T-helper 2 cell treated with Interferon-gamma antibody and Interleukin-4, amounts not matched to agents 5 μg/mL and 100 μg/mL, for 36 hours (primary cell): ENCODE results near the gene PLEKHG3.

Experiments used
- DNase-seq: peaks from one replicate; pipeline ENCODE4 v3.0.0; 2021; ENCODE audit warnings: low spot score
- H3K27ac Mint-ChIP-seq: one replicate; pipeline ENCODE4 v1.8.0; 2021; ENCODE audit warnings: mild to moderate bottlenecking, mixed read lengths
- H3K27me3 Mint-ChIP-seq: one replicate; pipeline ENCODE4 v1.8.0; 2021; ENCODE audit warnings: low read depth, mixed read lengths
- H3K36me3 Mint-ChIP-seq: one replicate; pipeline ENCODE4 v1.8.0; 2021; ENCODE audit warnings: low read depth, mixed read lengths
- H3K4me1 Mint-ChIP-seq: one replicate; pipeline ENCODE4 v1.8.0; 2021; ENCODE audit warnings: low read depth, mixed read lengths
- H3K4me3 Mint-ChIP-seq: one replicate; pipeline ENCODE4 v1.8.0; 2022; ENCODE audit warnings: mild to moderate bottlenecking, moderate library complexity, mixed read lengths
- H3K9me3 Mint-ChIP-seq: one replicate; pipeline ENCODE4 v1.8.0; 2021; ENCODE audit warnings: mixed read lengths

The PLEKHG3 gene

GRCh38 chr14:64767215-64767964 is 63.2 kb downstream of the PLEKHG3 start:
- Mint-ChIP-seq H3K27me3 (no peaks in the 10 kb centered on the region), H3K27ac (no peak overlapping the region), H3K4me1 (peaks cover 14% of the 10 kb centered on the region), H3K9me3 (no peaks in the 10 kb centered on the region), H3K4me3 (no peak overlapping the region), H3K36me3 (no peaks in the 10 kb centered on the region)
- no peak for DNase-seq

- H3K27me3 Mint-ChIP-seq, result no peaks in the 10 kb centered on the region
- H3K9me3 Mint-ChIP-seq, result no peaks in the 10 kb centered on the region
- no peak overlapping the region for H3K27ac Mint-ChIP-seq
- no peak for DNase-seq
- H3K4me3 Mint-ChIP-seq, result no peak overlapping the region
- peaks cover 14% of the 10 kb centered on the region for H3K4me1 Mint-ChIP-seq
- H3K36me3 Mint-ChIP-seq, result no peaks in the 10 kb centered on the region
These were observed 64.3 kb downstream of the PLEKHG3 start for GRCh38 chr14:64768401-64769095.

GRCh38 chr14:64769096-64770020 is 65.1 kb downstream of the PLEKHG3 start:
- Mint-ChIP-seq H3K9me3 (no peaks in the 10 kb centered on the region), H3K27me3 (no peaks in the 10 kb centered on the region), H3K4me3 (no peak overlapping the region), H3K27ac (no peak overlapping the region), H3K4me1 (peaks cover 10% of the 10 kb centered on the region), H3K36me3 (no peaks in the 10 kb centered on the region)
- no peak for DNase-seq

DNA sequence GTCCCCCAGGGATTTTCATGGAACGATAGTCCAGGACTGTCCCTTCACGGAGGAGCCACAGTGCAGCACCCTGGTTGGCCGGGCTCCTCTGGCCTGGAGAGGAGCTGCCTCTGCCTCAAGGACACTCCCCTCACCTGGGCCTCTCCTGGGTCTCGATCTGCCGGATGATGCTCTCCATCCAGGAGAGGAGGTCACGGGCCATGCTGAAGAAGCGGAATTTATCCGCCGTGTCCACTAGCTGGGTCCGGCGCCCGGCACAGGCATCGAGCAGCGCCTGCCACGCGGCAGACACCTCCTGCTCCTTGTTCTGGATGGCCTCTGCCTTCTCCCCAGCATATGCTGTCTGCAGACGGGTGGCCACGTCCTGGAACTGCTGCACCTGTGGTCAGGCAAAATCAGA is 66.5 kb downstream of the PLEKHG3 start:
- Mint-ChIP-seq H3K4me1 (peaks cover 7% of the 10 kb centered on the region), H3K4me3 (no peak overlapping the region), H3K27me3 (no peaks in the 10 kb centered on the region), H3K9me3 (no peaks in the 10 kb centered on the region), H3K27ac (no peak overlapping the region), H3K36me3 (no peaks in the 10 kb centered on the region)
- no peak for DNase-seq

DNA sequence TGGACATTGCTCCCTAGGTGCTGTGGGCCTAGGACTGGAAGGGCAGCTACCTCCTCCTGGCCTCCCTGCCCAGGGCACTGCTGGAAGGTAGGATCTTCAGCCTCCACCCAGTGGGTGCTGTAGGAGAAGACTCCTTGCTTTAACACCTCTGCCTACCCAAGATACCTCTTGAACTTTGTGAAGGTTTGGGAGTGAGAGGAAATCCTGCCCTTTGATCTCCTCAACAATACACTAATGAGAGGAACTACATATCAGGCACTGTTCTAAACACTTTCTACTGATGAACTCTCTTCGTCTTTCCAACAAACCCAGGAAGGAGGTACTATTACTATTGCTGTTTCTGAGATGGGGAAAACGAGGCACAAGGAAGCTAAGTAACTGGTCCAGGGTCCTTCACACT is 66.9 kb downstream of the PLEKHG3 start:
- no peak for DNase-seq
- no peak overlapping the region for H3K4me3 Mint-ChIP-seq
- no peaks in the 10 kb centered on the region for H3K9me3 Mint-ChIP-seq

GRCh38 chr14:64772397-64772950 is 68.2 kb downstream of the PLEKHG3 start:
- Mint-ChIP-seq H3K4me1 (peaks cover 3% of the 10 kb centered on the region), H3K4me3 (no peak overlapping the region), H3K36me3 (no peaks in the 10 kb centered on the region), H3K9me3 (no peaks in the 10 kb centered on the region), H3K27ac (no peak overlapping the region), H3K27me3 (no peaks in the 10 kb centered on the region)
- no peak for DNase-seq

More for the DNA sequence above, 66.9 kb downstream of the PLEKHG3 start:
- Mint-ChIP-seq H3K36me3 (no peaks in the 10 kb centered on the region), H3K27me3 (no peaks in the 10 kb centered on the region), H3K4me1 (peaks cover 3% of the 10 kb centered on the region), H3K27ac (no peak overlapping the region)

DNA sequence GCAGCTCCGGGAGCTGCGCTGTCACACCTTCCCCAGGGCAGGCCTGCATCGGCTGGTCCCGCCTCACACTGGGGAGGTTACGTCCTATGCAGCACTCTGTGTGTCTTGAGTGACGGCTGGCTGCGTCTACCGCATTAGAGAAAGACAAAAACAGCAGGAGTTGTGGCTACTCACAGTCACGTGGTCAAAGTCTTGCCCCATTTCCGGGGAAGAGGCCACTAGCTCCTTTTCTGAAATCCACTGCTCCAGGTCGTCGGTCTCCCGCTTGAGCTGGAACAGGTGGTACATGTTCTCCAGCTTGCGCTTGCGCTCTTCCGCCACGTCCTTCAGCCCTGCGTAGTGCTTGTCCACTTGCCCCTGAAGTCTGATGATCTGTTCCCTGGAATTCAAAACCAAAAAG is 68.8 kb downstream of the PLEKHG3 start:
- H3K4me1 Mint-ChIP-seq, result peaks cover 3% of the 10 kb centered on the region
- no peaks in the 10 kb centered on the region for H3K36me3 Mint-ChIP-seq
- DNase-seq, result no peak
- H3K27me3 Mint-ChIP-seq, result no peaks in the 10 kb centered on the region
- H3K9me3 Mint-ChIP-seq, result no peaks in the 10 kb centered on the region
- H3K27ac Mint-ChIP-seq, result no peak overlapping the region
- no peak overlapping the region for H3K4me3 Mint-ChIP-seq

DNA sequence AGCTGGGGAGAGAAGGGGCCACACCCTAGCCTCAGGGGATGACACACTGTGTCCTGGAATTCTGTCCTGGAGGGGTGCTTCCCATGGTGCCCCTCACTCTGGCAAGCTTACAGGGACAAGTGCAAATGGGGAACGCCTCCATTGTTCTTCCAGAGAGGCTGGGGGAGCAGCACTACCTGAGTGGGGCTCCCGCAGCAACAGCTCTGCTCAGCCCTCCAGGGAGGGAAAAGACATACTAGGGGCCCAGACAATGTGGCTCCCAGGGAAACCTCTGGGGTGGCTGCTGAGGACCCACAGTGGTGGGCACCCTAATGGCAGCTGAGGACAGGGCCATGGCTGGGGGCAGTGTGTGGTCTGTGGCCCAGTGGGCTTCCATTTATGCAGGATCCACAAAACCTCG is 69.4 kb downstream of the PLEKHG3 start:
- H3K4me3 Mint-ChIP-seq, result no peak overlapping the region
- no peak for DNase-seq
- H3K27ac Mint-ChIP-seq, result no peak overlapping the region
- H3K4me1 Mint-ChIP-seq, result peaks cover 3% of the 10 kb centered on the region
- H3K9me3 Mint-ChIP-seq, result no peaks in the 10 kb centered on the region
- no peaks in the 10 kb centered on the region for H3K27me3 Mint-ChIP-seq
- no peaks in the 10 kb centered on the region for H3K36me3 Mint-ChIP-seq

DNA sequence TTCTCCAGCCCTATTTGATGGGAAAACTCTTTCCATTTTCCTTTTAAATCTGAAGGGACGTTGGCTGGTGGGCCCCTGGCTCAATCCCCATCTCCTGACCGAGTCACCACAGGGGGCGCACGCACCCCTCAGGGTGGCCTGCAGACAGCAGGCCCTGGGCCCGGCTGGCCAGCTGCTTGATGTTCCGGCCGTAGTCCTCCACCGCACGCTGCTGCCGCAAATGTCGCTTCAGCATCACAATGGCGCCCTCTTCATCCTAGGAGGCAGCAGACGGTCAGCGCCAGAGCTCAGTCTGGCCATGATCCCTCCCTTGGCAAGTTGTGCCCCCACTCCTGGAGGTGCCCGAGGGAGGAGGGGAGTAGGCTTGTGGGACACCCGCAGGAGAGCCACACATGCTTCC is 70.0 kb downstream of the PLEKHG3 start:
- no peak overlapping the region for H3K27ac Mint-ChIP-seq

DNA sequence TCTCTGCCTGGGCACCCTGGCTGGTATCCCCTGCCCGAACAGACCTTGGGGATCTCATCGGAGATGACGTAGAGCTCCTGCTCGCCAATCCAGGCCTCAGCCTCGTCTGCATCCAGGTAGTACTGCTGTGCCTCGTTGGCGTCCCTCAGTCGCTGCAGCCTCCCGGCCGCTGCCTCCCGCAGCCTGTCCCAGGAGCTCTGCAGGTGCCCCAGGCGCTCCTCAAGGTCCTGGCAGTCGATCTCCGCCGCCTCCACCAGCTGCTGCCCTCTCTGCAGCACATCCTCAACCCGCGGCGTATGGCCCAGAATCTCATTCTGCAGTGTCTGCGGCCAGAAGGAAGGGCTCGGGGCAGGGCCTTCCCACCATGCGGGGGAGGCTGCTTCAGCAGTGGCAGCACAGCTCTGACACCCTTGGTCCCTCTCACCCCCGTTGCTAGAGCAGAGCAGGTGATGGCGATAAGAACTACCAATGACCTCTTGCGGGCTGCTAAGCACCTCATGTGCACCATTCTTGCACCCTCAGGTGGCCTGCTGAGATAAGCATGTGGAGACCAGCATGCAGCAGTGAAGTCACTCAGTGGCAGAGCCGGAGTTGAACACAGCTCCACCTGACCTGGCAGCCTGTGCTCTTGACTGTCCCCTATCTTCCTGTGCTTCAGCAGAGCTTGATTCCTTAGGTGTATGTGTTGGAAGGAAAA is 71.0 kb downstream of the PLEKHG3 start:
- H3K27me3 Mint-ChIP-seq, result no peaks in the 10 kb centered on the region
- no peak for DNase-seq
- H3K36me3 Mint-ChIP-seq, result no peaks in the 10 kb centered on the region
- H3K4me1 Mint-ChIP-seq, result peaks cover 3% of the 10 kb centered on the region
- H3K27ac Mint-ChIP-seq, result no peak overlapping the region
- H3K4me3 Mint-ChIP-seq, result no peak overlapping the region
- H3K9me3 Mint-ChIP-seq, result no peaks in the 10 kb centered on the region

More for the DNA sequence above, 70.0 kb downstream of the PLEKHG3 start:
- H3K27me3 Mint-ChIP-seq, result no peaks in the 10 kb centered on the region
- no peaks in the 10 kb centered on the region for H3K9me3 Mint-ChIP-seq
- DNase-seq, result no peak
- no peak overlapping the region for H3K4me3 Mint-ChIP-seq
- no peaks in the 10 kb centered on the region for H3K36me3 Mint-ChIP-seq
- peaks cover 3% of the 10 kb centered on the region for H3K4me1 Mint-ChIP-seq

GRCh38 chr14:64777461-64777860 is 73.2 kb downstream of the PLEKHG3 start:
- Mint-ChIP-seq H3K36me3 (no peaks in the 10 kb centered on the region), H3K27ac (no peak overlapping the region), H3K27me3 (peaks cover 4% of the 10 kb centered on the region), H3K4me1 (no peaks in the 10 kb centered on the region), H3K9me3 (no peaks in the 10 kb centered on the region), H3K4me3 (no peak overlapping the region)
- DNase-seq, result no peak

DNA sequence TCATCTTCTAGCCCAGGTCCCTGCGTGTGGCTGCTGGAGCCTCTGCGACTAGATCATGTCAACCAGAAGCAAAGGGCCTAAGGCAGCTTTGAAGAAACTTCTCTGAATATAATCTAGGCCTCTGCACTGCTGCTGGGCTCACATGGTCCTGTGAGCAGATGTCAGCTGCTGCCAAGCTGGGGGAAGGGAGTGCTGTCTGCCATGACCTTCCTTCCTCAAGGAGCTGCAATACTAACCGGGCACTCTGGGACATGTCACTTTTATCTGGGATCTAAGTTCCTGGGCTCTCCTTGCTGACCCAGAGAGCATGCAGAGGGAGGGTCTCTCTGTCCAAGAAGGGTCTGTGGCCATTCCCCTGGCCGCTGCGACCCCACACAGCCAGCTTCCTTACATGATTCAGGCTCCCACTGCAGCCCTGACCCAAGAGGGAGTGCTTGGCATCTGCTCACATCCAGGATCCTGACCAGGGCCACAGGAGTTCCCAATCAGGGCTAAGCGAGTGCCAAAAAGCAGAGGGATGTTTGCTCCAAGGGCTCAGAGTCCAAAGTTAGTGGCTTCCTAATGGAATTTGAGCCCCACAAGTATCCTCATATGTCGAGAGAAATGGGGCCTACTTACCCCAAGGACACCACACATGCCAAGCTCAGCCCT is 74.0 kb downstream of the PLEKHG3 start:
- Mint-ChIP-seq H3K4me3 (no peak overlapping the region), H3K27me3 (peaks cover 4% of the 10 kb centered on the region), H3K27ac (no peak overlapping the region), H3K4me1 (no peaks in the 10 kb centered on the region), H3K36me3 (no peaks in the 10 kb centered on the region), H3K9me3 (no peaks in the 10 kb centered on the region)
- DNase-seq, result no peak

DNA sequence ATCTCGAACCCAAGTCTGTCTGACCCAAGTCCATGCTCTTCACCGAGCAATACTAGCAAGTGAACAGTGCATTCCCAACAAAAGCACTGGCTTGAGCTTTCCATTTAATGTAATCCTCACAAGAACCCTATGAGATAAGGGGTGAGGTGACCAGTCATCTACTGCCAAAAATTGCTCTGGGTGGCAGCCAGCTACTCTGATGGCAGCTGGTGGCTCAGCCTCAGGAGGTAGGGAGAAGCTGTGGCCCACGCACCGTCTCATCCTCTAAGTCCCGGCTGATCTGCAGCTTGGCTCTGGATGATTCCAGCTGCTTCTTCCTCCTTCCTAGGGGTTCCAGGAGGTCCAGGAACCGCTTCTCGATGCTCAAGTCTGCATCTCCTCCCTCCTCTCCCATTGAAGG is 75.2 kb downstream of the PLEKHG3 start:
- no peaks in the 10 kb centered on the region for H3K9me3 Mint-ChIP-seq
- H3K4me3 Mint-ChIP-seq, result no peak overlapping the region
- no peaks in the 10 kb centered on the region for H3K4me1 Mint-ChIP-seq
- H3K27me3 Mint-ChIP-seq, result peaks cover 4% of the 10 kb centered on the region
- H3K27ac Mint-ChIP-seq, result no peak overlapping the region
- DNase-seq, result no peak
- H3K36me3 Mint-ChIP-seq, result no peaks in the 10 kb centered on the region
